Endothelial cell (in vitro differentiated cells): ENCODE measurements around the gene EEPD1. TPM values are rescaled to one million over a fixed set of nuclear protein-coding genes. Genes with fewer than 3 reads are reported as not detected.

Experiments
- DNase-seq: peaks from one replicate; pipeline ENCODE4 v3.0.0; 2021; ENCODE audit warnings: low spot score
- H3K27ac Mint-ChIP-seq: one replicate; pipeline ENCODE4 v1.8.0; 2021; ENCODE audit warnings: mixed read lengths, inconsistent platforms; ENCODE audit not compliant: unreplicated experiment
- H3K27me3 Mint-ChIP-seq: one replicate; pipeline ENCODE4 v1.8.0; 2021; ENCODE audit warnings: mild to moderate bottlenecking, moderate library complexity, mixed read lengths, inconsistent platforms; ENCODE audit not compliant: unreplicated experiment
- H3K36me3 Mint-ChIP-seq: one replicate; pipeline ENCODE4 v1.8.0; 2021; ENCODE audit warnings: mild to moderate bottlenecking, low read depth, mixed read lengths, inconsistent platforms; ENCODE audit not compliant: unreplicated experiment
- H3K4me1 Mint-ChIP-seq: one replicate; pipeline ENCODE4 v1.8.0; 2021; ENCODE audit warnings: mild to moderate bottlenecking, mixed read lengths, inconsistent platforms; ENCODE audit not compliant: unreplicated experiment
- H3K4me3 Mint-ChIP-seq: one replicate; pipeline ENCODE4 v1.8.0; 2021; ENCODE audit warnings: mild to moderate bottlenecking, mixed read lengths, inconsistent platforms; ENCODE audit not compliant: unreplicated experiment
- H3K9me3 Mint-ChIP-seq: one replicate; pipeline ENCODE4 v1.8.0; 2021; ENCODE audit warnings: mixed read lengths, inconsistent platforms; ENCODE audit not compliant: unreplicated experiment
- CTCF ChIP-seq: fragments of 200-600 bp; sonication (generic); IDR thresholded peaks from one replicate; pipeline ENCODE4 v1.5.0; 2021; ENCODE audit warnings: antibody characterized with exemption; ENCODE audit not compliant: unreplicated experiment
- total RNA-seq: library from RNA; stranded (reverse); fragmentation: NEBNext Ultra II Directional; extraction: Animal tissue kit (Norgen Biotek cat#: 25700); gene quantifications from one replicate; pipeline ENCODE4 v1.2.1, GENCODE V29; 2021; ENCODE audit not compliant: unreplicated experiment

EEPD1 gene
- total RNA-seq, 1 donor from 2014 or later: 12.6 TPM

- H3K27me3 Mint-ChIP-seq: peaks cover 2% of the 10 kb centered on the region
- peaks cover 3% of the 10 kb centered on the region for H3K36me3 Mint-ChIP-seq
- H3K4me3 Mint-ChIP-seq: no peak overlapping the region
- no peak for TF ChIP-seq CTCF
- peaks cover 17% of the 10 kb centered on the region for H3K4me1 Mint-ChIP-seq
- H3K27ac Mint-ChIP-seq: no peak overlapping the region
- H3K9me3 Mint-ChIP-seq: no peaks in the 10 kb centered on the region
- no peak for DNase-seq
Measured at GRCh38 chr7:36266683-36267082, 113.6 kb downstream of the EEPD1 start.

DNA sequence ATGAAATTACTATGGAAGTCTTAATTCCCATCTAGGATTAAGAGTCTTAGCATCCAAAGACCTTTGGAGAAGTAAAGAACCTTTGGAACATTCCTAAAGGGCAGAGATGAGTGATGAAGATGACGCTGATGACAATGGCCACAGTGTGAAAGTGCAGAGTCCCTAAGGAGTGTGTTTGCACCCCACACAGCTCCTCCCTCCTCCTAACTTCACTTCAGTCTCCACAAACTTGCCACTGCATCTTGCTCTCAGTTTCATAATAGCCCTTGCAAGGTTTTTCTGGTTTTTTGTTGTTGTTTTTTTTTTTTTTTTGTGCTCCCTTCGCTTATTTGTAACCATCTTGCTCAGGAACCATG, 119.1 kb downstream of the EEPD1 start:
- Mint-ChIP-seq H3K36me3 (peaks cover 3% of the 10 kb centered on the region), H3K4me3 (no peak overlapping the region), H3K4me1 (peaks cover 18% of the 10 kb centered on the region), H3K27ac (no peak overlapping the region), H3K9me3 (no peaks in the 10 kb centered on the region), H3K27me3 (peaks cover 5% of the 10 kb centered on the region)
- TF ChIP-seq CTCF: no peak
- DNase-seq: no peak

- DNase-seq: no peak
- TF ChIP-seq CTCF: no peak
- Mint-ChIP-seq H3K9me3 (no peaks in the 10 kb centered on the region), H3K4me3 (no peak overlapping the region), H3K27me3 (peaks cover 5% of the 10 kb centered on the region), H3K4me1 (peaks cover 19% of the 10 kb centered on the region), H3K36me3 (peaks cover 3% of the 10 kb centered on the region), H3K27ac (no peak overlapping the region)
Measured at GRCh38 chr7:36272567-36273269, 119.7 kb downstream of the EEPD1 start.

GRCh38 chr7:36273836-36274235, 120.8 kb downstream of the EEPD1 start:
- Mint-ChIP-seq H3K4me1 (peaks cover 24% of the 10 kb centered on the region), H3K36me3 (no peaks in the 10 kb centered on the region), H3K27me3 (peaks cover 5% of the 10 kb centered on the region), H3K4me3 (no peak overlapping the region), H3K9me3 (no peaks in the 10 kb centered on the region), H3K27ac (no peak overlapping the region)
- no peak for TF ChIP-seq CTCF
- DNase-seq: no peak

- H3K27ac Mint-ChIP-seq: no peak overlapping the region
- no peak overlapping the region for H3K4me3 Mint-ChIP-seq
- DNase-seq: no peak
- peaks cover 13% of the 10 kb centered on the region for H3K27me3 Mint-ChIP-seq
- no peak for TF ChIP-seq CTCF
- peaks cover 5% of the 10 kb centered on the region for H3K36me3 Mint-ChIP-seq
- peaks cover 36% of the 10 kb centered on the region for H3K4me1 Mint-ChIP-seq
- no peaks in the 10 kb centered on the region for H3K9me3 Mint-ChIP-seq
Measured at GRCh38 chr7:36275735-36276284, 122.8 kb downstream of the EEPD1 start.
